Ishikawa (cell line): ENCODE data around the gene C14orf132.

Experiments
- CEBPB ChIP-seq: IDR thresholded peaks from 2 replicates; pipeline ENCODE4 v1.6.1; 2012
- CREB1 ChIP-seq: IDR thresholded peaks from 2 replicates; pipeline ENCODE4 v1.6.1; 2012; ENCODE audit warnings: low read depth
- EGR1 ChIP-seq: IDR thresholded peaks from 2 replicates; pipeline ENCODE4 v1.6.1; 2012
- EP300 ChIP-seq: IDR thresholded peaks from 2 replicates; pipeline ENCODE4 v1.6.1; 2012; ENCODE audit warnings: borderline replicate concordance
- FOXM1 ChIP-seq: IDR thresholded peaks from 2 replicates; pipeline ENCODE4 v1.6.1; 2012; ENCODE audit warnings: low read depth, borderline replicate concordance
- NFIC ChIP-seq: IDR thresholded peaks from 2 replicates; pipeline ENCODE4 v1.6.1; 2012
- RAD21 ChIP-seq: IDR thresholded peaks from 2 replicates; pipeline ENCODE4 v1.6.1; 2012; ENCODE audit warnings: low read depth
- REST ChIP-seq: IDR thresholded peaks from 2 replicates; pipeline ENCODE4 v1.6.1; 2012; ENCODE audit warnings: low read depth, mild to moderate bottlenecking
- TAF1 ChIP-seq: IDR thresholded peaks from 2 replicates; pipeline ENCODE4 v1.6.1; 2012; ENCODE audit warnings: low read depth, mild to moderate bottlenecking
- TCF12 ChIP-seq: IDR thresholded peaks from 2 replicates; pipeline ENCODE4 v1.6.1; 2012; ENCODE audit warnings: low read depth
- TEAD4 ChIP-seq: IDR thresholded peaks from 2 replicates; pipeline ENCODE4 v1.6.1; 2012
- YY1 ChIP-seq: IDR thresholded peaks from 2 replicates; pipeline ENCODE4 v1.6.1; 2012; ENCODE audit warnings: low read depth
- ZBTB7A ChIP-seq: IDR thresholded peaks from 2 replicates; pipeline ENCODE4 v1.6.1; 2012; ENCODE audit warnings: low read depth
- TF ChIP-seq, protein P1 (sequence below): IDR thresholded peaks from 2 replicates; pipeline ENCODE4 v1.6.1; 2012
- TF ChIP-seq, protein P2 (sequence below): IDR thresholded peaks from 2 replicates; pipeline ENCODE4 v1.6.1; 2012

C14orf132 gene

DNA sequence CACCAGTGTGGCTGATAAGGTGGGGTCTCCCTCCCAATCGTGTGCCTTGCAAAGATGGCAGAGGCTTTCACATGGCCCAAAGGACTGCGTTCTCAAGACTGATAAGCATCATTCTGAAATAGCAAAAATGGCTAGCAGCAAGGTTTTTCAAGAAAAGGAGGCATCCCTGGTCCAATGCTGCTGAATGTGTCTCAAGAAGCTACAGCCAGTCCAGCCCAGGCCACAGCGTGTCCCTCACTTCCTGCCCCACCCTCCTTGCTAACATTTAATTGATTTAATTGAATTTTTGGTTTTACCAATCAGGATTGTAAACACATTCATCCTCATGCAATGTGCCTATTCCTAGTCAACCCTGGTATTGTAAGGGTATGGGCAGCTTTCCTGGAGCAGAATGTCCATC is 55.9 kb downstream of the C14orf132 start:
- TF ChIP-seq REST = no peak
- TF ChIP-seq RAD21 = no peak
- TF ChIP-seq, protein P1, sequence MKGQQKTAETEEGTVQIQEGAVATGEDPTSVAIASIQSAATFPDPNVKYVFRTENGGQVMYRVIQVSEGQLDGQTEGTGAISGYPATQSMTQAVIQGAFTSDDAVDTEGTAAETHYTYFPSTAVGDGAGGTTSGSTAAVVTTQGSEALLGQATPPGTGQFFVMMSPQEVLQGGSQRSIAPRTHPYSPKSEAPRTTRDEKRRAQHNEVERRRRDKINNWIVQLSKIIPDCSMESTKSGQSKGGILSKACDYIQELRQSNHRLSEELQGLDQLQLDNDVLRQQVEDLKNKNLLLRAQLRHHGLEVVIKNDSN = no peak
- no peak for TF ChIP-seq NFIC
- no peak for TF ChIP-seq CEBPB
- no peak for TF ChIP-seq FOXM1
- TF ChIP-seq EGR1 = no peak
- TF ChIP-seq TAF1 = no peak

GRCh38 chr14:96095581-96096476 is 56.7 kb downstream of the C14orf132 start:
- no peak for TF ChIP-seq ZBTB7A
- no peak for TF ChIP-seq EP300
- no peak for TF ChIP-seq YY1
- no peak for TF ChIP-seq FOXM1
- TF ChIP-seq EGR1 = no peak
- TF ChIP-seq REST = no peak
- TF ChIP-seq, protein P1 = no peak

GRCh38 chr14:96096639-96097610 is 57.8 kb downstream of the C14orf132 start:
- no peak for TF ChIP-seq RAD21
- TF ChIP-seq EGR1 = no peak
- no peak for TF ChIP-seq FOXM1
- TF ChIP-seq TEAD4 = no peak
- no peak for TF ChIP-seq ZBTB7A
- no peak for TF ChIP-seq TAF1
- TF ChIP-seq CREB1 = no peak
- TF ChIP-seq, protein P1 = no peak

- no peak for TF ChIP-seq TAF1
- TF ChIP-seq CEBPB = no peak
- no peak for TF ChIP-seq ZBTB7A
- no peak for TF ChIP-seq TCF12
- no peak for TF ChIP-seq EGR1
- no peak for TF ChIP-seq FOXM1
- TF ChIP-seq NFIC = no peak
- no peak for TF ChIP-seq REST
- TF ChIP-seq, protein P1 = no peak
- TF ChIP-seq YY1 = no peak
- TF ChIP-seq TEAD4 = no peak
- TF ChIP-seq, protein P2, sequence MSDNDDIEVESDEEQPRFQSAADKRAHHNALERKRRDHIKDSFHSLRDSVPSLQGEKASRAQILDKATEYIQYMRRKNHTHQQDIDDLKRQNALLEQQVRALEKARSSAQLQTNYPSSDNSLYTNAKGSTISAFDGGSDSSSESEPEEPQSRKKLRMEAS = no peak
- TF ChIP-seq EP300 = no peak
- no peak for TF ChIP-seq CREB1
- TF ChIP-seq RAD21 = no peak
These were observed 58.6 kb downstream of the C14orf132 start for GRCh38 chr14:96097752-96098151.
